HG02840 (cell line): ENCODE data around the gene CNRIP1.

Source experiments
- ATAC-seq: cut with Tn5 transposase; IDR thresholded peaks from one replicate; pipeline ENCODE4 v1.9.1; 2021; ENCODE audit warnings: mild to moderate bottlenecking, moderate library complexity, moderate number of reproducible peaks; ENCODE audit not compliant: unreplicated experiment, low FRiP score

CNRIP1 gene

DNA sequence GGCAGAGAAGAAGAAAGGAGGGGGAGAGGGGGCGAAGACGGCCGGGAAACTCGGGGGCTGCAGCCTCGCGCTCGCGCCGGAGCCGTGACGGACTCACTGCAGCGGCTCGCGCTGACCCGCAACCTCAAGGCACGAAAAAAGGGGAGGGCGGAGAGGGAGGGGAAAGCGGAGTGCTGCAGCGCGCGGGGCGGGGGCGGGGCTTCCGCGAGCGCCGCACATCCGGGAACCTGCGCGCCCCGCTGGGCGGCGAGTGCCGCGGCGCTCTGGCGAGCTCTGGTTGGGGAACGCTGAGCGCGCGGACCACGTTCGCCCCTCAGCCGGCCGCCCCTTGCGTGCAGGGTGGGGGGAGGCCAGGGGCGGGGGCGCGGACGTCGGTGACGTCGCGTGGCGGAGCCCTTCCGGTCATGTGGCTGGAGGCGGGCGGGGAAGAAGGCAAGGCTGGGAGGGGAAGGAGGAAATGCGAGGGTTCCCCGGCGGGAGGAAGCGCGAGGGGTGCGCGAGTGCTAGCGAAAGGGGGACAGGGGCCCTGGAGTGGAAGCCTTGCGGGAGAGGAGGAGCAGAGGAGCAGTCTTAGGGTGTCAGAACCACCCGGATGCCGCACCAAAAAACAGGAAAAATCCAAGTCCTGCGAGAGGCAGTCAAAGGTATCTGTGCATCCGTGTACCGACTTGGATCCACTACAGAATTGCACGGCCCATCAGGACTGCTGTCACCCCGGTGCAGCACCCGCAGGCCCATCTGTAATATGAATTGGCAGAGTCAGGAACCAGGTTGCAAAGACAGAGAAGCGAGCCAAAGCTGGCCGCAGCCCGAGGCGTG, 67.1 kb downstream of the CNRIP1 start, which contains the start of gene PPP3R1:
TSS of gene PPP3R1 (minus strand) at position 133 of the 819 bp plus-strand sequence. CDS start 405 bp downstream, outside the sequence.
- ATAC-seq, result peak; percentile 73

DNA sequence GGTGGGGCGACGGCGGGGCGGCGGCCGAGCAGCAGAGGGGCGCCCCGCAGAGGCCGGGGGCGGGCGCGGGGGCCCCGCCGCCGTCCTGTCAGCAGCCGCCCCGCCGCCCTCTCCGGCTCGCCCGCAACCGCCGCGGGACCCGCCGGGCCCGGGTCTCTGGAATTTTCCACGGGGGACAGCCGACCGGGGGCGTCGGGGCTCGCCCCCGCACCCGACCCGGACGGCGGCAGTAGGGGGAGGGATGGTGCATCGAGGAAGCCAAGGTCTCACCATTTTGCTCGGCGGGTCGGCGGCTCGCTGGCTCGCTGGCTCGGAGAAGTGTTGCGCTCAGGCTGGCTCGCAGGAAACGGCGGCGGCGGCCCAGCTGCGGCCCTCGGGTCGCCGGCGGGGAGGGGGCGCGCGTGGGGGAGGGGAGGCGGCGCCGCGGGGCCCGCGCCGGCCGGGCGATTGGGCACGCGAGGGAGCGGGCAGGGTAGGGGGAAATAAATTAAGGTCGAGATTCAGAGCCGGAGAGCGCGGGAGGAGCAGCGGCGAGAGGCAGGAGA, 67.8 kb downstream of the CNRIP1 start:
- peak; percentile 18 for ATAC-seq

DNA sequence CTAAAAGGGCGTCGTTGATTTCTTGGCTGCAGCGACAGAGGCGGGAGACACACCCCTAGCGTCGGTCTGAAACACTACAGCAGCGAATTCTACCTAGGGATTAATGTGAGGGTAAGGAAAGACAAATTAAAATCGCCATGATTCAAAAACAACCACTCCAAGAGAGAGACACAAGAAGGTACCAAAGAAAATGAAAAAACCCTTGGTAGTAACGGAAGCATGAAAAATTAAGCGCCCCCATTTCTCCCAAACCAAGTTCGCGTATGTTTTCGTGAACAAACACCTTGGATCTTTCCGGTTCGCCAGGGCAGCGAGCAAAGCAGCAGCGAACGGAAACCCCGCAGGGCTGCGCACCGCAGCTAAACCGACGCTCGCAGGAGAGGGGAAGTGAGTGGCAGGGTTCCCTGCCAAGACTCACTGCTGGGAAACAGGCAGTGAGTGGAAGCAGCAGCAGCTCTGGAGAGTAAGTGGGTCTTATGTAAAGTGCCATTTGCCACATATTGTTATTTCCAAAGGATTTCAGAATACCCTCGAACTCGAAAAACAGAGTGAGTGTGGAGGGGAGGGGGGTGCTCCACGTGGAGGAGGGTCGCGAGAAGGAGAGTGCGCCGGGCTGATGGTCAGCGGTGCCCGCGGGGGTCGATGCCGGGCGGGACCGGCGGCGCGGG, 68.4 kb downstream of the CNRIP1 start:
- ATAC-seq, result peak; percentile 41

DNA sequence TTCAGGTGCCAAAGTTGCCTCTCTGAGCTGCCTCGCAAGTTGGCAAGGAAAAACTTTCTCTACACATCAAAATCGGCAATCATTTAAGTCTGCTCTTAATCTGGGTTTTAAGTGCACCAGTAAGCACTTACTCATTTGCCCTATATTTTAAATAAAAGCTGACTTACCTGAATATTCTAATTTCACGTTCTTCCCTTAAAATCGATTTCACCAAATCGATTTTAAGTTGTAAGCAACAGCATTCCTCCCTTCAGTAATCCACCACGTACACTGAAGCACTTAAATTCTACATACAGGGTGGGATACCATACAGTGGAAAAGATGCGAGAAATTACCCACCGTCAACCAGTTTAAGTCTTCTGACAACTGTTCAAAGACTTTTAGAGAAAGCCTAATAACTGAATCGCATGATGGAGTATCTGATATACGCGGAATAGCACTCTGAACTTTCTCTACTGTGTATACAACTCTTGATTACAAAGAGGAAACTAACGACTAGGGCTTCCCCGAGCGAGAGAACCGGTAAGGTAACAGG, 69.0 kb downstream of the CNRIP1 start:
- no peak for ATAC-seq

DNA sequence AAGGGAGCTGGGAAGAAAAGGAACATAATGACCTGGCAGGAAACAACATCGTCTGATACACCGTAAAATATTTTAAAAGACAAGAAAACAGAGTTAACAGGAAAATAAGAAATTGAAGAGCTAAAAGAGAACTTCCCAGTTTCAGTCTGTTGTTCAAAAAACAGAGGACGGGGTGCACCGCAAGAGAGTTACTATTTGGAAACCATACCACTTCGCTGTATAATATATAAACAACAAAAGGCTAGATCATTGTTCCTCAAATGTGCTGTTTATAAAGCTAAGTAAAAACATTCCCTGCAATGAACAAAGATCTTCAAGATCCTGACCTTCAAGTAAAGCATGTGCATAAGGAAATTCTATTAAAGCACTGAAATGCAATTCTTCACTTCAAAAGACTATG, 69.6 kb downstream of the CNRIP1 start:
- no peak for ATAC-seq

DNA sequence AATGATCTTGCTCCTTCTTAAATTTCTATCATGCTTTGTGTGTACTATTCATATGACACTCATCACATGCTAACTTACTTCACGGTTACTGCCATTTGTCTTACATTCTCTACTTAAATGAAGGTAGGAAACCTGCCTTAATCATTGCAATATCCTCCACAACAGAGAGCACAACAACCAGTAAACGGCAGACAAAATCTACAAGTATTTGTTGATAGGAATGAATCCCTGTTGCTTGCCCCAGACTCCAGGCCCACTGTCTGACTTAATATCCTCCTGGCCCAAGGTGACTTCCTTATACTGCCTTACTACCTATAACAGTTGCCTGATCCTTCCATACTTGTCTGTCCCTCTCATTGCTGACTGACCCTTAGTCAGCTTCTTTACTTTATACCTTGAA, 70.9 kb downstream of the CNRIP1 start:
- no peak for ATAC-seq

DNA sequence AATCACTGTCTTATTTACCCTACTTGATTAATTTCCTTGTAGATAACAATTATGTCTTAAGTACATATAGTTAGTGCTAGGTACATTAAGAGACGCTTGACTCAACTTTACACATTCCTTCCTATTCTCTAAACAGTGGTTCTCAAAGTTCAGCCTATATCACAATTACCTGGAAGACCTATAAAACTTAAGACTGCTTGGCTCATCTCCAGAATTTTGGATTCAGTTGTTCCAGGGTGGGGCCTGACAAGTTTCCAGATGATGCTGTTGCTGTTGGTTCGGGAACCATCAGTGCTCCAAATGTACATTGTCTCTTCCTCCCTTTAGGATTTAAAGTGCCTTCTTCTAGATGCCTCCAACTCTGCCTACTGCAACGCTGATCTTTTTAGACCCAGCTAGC, 71.4 kb downstream of the CNRIP1 start:
- no peak for ATAC-seq

DNA sequence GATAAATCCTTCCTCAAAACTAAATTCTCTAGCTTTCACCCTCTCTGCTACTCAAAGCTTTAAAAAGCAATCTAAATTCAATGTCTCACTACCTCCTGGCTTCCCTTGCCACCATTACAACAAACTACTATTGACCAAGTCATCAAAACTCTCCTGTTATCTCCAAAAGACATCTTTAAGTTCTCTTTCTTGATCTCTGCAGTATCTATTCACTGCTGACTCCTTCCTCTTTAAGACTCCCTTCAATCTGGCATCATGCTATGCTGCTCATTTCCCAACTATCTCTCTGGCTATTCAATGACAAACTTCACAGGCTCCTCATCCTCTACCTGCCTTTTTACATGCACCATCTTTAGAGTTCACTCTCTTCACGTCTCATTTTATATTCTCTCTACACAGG, 73.4 kb downstream of the CNRIP1 start:
- ATAC-seq, result no peak

DNA sequence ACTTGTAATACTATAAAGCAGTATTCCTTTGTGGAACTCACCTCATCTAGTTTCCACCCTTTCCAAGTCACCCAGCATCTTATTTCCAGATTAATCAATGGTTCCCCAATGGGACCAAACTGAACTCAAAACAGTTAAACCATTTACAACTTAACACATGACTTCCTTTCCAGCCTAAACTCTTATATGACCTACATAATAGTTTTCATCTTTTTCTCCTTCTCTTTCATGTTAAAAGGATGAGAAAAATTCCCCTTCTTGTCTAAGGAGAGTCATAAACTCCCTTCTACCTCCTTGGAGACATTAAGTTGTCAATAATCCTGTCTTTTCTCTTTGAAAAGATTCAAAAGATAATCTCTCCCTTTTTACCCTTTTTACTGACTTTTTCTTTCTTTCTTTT, 74.1 kb downstream of the CNRIP1 start:
- no peak for ATAC-seq

DNA sequence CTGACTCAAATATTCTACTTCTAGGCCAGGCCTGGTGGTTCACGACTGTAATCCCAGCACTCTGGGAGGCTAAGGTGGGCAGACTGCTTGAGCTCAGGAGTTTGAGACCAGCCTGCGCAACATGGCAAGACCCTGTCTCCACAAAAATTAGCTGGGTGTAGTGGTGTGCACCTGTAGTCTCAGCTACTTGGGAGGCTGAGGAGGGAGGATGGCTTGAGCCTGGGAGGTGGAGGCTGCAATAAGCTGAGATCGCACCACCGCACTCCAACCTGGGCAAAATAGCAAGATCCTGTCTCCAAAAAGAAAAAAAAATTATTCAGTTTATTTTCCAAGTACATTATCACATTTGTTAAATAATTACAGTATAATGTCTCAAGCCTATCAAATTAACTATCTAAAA, 74.7 kb downstream of the CNRIP1 start:
- ATAC-seq, result no peak

DNA sequence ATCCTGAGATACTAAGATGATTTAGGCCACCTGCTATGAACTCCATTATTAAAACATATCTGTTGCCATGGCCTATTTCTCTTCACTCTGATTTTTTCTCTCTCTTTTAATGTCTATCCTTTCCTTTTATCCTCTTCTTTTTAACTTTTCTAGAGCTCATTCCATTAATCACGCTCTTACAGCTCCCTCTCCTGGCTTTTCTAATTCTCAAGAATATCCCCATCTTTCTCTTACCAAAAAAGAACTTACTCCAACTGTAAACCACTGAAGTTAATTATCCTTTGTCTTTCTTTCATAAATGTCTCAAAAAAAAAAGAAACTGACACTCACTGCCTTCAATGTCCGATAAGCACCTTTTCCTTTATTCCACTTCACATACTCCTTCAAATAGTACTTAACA, 75.3 kb downstream of the CNRIP1 start:
- no peak for ATAC-seq
